SKM-1 (cell line): ENCODE data around the gene MS4A4E.
"Not testable (repeated sequence)": the region's sequence is repeated elsewhere in the genome, so short reads cannot be mapped to it uniquely, and the experiment has no call there.

Source experiments
- DNase-seq: peaks from one replicate; lab custom pipeline; 2025; ENCODE audit not compliant: unreplicated experiment; lab: John Stamatoyannopoulos, UW

MS4A4E gene

GRCh38 chr11:60242740-60243239 is at the start of gene MS4A4E:
Gene MS4A4E (minus strand): TSS chr11:60243137. CDS start chr11:60230055, 13,082 bp downstream.
- DNase-seq, result peak; percentile 57

DNA sequence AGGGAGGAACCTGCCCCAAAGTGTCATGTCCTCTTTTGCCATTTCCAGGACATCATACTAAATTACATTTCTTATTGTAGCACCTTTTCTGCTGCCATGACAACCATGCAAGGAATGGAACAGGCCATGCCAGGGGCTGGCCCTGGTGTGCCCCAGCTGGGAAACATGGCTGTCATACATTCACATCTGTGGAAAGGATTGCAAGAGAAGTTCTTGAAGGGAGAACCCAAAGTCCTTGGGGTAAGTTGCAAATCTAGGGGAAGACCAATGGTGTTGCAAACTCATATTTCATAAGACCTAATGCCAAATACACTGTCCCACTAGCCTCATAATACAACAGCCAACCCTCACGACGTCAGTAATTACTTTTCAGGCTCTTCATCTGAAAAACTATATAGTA is 49.2 kb upstream of the MS4A4E start:
- no peak for DNase-seq

DNA sequence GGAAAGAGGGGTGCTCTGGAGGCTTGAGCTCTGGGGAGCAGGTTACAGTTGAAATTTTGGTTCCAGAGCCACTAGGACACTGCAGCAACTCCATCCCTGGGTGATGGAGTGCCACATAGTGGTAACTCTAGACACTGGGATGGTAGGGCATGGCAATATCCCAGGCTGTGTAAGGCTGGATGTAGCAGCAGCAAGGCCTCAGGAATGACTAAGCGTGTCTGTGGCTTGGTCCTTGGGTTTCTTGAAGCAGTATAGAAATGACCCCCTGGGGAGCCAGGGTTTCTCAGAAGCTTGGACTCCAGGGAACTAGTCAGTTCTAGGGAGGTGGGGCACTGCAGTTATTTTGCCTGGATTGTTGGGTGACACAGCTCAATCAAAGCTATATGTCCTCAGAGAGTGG is 45.6 kb upstream of the MS4A4E start:
- no peak for DNase-seq

DNA sequence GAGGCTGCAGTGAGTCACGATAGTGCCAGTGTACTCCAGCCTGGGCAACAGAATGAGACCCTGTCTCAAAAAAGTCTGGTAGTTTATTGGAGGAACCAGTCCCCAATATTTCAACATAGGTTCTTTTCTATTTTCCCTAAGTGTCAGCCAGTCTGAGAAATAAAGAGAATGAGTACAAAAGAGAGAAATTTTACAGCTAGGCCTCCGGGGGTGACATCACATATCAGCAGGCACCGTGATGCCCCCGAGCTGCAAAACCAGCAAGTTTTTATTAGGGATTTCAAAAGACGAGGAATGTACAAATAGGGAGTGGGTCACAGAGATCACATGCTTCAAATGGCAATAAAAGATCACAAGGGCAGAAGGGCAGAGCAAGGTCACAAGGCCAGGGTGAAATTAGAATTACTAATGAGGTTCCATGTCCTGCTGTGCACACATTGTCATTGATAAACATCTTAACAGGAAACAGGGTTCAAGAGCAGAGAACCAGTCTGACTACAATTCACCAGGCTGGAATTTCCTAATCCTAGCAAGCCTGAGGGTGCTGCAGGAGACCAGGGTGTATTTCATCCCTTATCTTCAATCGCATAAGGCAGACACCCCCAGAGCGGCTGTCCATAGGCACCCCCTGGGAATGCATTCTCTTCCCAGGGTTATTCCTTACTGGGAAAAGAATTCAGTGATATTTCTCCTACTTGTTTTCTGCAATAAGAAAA is 42.6 kb upstream of the MS4A4E start:
- not testable (repeated sequence) for DNase-seq

DNA sequence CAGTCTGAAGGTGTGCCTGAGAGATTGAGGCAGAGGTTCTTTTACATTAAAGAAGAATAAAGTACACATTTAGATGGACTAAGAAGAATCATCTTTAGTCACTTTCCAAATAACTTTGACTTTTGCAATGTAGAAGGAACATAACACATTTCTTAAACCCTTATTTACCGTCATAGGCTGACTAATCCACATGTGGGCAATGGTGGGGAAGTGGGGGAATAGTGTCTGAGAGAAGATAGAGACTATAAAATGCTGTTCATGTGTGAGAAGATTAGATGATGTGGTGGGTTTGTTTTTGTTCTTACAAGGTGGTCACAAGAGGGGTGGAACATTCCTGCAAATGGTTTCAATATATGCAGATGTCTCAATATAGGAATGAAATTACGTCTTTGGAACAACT is 39.3 kb upstream of the MS4A4E start:
- DNase-seq, result no peak

DNA sequence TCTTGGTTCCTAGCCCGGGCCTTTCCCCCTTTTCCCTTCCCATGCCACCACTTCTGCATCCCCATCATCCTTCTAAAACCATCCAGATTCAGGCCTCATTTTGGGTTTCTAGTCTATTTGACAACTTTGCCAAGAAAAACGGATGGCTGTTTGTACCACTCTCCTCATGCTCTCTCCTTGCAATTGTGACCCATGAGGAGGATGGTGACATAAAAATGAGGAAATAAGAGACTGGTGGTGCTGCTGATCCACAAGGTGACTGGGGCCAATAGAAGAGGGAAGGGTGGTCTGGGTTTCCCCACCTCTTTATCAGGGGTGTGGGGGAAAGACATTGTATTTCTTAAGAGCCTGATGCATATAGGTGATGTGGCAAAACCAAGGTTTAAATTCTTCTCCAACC is 38.5 kb upstream of the MS4A4E start:
- DNase-seq, result no peak

GRCh38 chr11:60280412-60280811 is 37.5 kb upstream of the MS4A4E start, which contains the start of gene MS4A4A:
Gene MS4A4A (plus strand): TSS chr11:60280666. CDS start chr11:60280676, 10 bp downstream.
- DNase-seq, result peak; percentile 43

DNA sequence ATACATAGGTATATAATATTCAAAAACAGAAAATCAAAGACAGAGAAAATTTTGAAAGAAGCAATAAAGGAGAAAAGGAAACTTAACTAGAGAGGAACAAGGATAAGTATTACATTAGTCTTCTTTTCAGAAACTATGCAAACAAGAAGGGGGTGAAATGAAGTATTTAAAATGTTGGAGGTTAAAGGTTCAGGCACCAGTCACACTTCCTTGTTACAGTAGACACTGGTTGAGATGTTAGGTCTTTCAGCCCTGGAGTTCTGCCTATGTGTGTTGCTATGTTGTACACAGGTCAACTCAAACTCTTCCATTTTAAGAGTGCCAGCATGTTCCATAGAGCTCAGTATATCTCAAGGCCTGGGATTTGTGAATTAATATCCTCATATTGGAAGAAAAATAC is 31.5 kb upstream of the MS4A4E start:
- DNase-seq, result no peak

DNA sequence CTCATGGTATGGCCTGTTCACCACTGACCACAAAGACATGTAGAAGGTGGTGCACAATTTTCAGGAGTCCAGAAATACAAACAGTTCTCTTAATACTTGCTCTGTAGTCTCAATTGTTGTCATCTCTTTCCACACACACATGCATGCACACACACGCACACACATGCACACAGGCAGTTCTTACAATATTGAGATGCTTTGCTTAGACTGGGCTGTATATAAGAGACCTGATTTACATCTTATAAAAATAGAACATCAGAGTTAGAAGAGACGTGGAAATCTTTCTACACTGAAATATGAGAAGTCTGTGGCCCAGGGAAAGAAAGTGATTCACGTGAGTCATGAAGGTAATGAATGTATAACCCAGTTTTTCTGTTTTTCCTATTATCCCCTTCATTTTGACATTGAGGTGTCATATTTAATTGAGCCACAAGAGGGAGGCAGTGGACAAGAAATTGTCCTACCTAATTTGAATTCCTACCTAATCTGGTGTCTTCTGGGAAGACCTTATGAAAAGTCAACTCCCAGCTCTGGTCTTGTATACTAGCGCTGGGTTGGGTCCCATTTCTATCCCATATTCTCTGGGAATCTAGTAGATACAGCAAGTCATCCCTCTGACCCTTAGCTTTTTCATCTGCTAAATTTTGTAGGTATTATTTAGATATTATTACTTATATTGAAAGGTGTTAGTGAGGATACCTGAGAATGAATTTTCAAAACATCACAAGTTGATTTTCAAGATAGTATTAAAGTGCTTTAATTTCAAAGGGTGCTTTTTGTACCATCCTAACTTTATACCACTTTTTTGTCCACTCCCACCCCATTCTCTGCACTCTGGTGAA is 22.7 kb upstream of the MS4A4E start:
- DNase-seq, result peak; percentile 35

- no peak for DNase-seq
These were observed 21.7 kb upstream of the MS4A4E start for GRCh38 chr11:60264644-60265043.

DNA sequence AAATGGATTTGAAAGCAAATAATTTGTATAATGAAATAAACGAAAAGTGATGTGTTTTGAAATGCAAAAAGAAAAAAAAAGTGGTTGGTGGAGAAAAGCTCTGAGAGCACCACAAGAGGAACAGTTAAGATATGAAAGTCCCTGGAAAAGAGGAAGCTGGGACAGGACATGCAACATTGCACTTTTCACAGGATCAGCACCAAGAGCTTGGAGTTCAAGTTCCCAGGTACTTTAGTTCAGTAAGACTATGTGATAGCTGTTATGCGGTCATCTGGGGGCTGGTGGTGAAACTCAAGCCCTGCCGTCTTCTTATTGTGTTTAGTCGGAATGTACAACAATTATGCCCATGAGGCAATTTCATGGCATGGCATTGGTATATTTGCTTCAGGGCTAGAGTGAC is 20.5 kb upstream of the MS4A4E start:
- peak; percentile 25 for DNase-seq

GRCh38 chr11:60261014-60261413 is 18.1 kb upstream of the MS4A4E start:
- no peak for DNase-seq

DNA sequence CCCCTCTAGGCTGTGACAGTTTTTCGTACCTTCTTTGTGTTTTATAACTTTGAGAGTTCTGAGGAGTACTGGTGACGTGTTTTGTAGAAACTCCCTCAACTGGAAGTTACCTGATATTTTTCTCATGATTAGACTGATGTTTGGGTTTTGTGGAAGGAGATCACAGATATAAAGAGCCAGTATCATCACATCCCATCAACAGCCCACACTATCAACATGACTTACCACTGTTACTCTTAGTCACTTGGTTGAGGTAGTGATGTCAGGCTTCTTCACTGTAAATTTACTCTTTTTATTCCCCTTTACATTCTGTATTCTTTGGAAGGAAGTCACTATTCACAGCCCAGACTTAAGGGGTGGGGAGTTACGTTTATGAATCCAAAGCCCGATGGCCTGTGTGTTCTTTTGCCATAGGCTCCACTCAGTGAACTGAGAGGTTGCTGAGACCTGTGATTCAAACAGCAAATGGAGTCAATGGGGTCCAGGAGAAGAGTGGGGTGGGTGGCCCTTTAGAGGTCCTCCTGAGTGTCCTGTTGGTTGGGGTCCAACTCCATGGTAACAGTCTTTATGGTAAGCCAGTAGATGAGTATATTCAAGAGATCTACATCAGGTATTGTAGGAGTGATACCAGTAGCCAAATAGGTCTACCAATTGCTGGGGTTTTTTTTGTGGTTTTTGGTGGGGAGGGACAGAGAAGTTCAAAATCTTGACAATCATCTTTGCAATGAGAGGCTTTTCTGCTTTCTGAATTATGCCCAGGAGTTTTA is 15.2 kb upstream of the MS4A4E start:
- DNase-seq, result no peak

DNA sequence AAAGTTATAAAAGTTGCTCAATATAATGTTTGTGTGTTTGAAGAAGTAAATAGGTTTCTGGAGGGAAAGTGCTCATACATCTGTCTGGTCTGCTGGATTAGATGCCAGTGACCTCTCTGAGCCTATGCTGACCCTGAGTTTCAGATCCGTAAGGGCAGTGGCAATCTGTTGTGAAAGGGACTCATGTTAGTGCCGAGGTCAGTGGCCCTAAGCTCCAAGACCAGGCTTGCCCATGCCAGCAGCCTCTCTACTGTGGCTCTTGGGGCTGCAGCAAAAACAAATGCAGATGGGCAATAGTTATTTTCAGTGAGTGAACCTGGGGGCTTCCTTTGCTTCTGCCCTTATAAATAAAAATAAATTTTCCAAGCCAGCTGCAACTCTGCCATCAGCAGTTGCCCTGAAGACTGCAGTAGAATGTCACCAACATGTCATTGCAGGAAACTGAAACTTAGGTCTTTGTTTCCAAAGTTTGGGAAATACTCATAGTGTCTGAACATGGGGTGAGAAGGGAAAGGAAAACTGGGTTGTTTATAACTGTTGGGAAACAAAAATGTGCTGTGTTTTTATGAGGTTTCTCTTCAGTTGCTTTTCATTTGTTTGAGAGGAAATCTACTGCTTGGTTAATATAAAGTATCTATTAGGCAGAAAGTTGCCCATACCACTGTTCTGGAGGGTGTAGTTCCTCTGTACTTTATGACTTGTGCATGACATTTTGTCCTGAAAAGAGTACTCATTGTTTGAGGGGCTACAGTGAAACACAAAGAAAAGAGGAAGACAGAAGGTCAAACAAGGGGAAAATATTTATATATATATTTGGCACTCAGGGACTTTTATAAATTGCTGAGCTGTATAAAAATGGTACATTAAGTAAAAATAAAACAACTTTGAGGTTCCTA is 9.5 kb upstream of the MS4A4E start:
- DNase-seq, result no peak

DNA sequence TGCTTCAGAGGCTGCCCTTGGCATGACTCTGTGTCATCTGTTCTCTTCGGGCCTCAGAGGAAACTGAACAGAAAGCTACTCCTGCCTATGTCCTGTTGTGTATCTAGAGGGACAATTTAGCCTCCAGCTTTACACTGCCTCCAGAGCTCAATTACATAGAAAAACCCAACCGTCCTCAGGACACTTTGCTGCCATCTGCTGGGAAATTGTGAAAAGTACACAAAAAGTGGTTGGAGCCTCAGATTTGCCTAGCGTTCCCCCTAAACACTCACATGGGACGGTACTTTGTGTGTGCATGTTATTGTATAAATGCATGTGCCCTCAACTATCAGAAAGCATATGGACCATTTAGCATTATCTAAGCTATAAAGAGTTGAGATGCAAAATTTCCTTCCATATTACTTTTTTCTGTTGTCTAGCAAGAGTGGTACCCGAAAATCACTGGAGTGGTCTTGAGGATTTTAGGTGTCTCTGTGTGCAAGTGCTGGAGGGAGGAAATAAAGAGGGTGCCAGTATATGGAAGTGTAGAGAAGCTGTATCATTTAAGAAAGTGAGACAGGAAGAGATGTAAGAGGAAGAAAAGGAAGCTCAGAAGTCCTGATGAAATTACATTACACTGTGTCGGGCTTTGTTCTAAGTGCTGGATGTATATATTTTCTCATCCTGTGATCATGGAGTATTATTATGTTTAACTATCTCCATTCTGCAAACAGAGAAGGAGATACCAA is 8.7 kb upstream of the MS4A4E start:
- no peak for DNase-seq

DNA sequence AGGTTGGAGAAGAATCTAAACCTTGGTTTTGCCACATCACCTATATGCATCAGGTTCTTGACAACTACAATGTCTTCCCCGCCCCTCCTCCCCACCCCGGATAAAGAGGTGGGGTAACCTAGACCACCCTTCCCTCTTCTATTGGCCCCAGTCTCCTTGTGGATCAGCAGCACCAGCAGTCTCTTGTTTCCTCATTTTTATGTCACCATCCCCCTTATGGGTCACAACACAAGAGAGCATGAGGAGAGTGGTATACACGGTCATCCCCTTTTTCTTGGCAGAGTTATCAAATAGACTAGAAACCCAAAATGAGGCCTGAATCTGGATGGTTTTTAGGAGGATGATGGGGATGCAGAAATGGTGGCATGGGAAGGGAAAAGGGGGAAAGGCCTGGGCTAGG is 1.2 kb downstream of the MS4A4E start:
- DNase-seq, result no peak

GRCh38 chr11:60240662-60241061 is 2.3 kb downstream of the MS4A4E start:
- DNase-seq, result no peak

DNA sequence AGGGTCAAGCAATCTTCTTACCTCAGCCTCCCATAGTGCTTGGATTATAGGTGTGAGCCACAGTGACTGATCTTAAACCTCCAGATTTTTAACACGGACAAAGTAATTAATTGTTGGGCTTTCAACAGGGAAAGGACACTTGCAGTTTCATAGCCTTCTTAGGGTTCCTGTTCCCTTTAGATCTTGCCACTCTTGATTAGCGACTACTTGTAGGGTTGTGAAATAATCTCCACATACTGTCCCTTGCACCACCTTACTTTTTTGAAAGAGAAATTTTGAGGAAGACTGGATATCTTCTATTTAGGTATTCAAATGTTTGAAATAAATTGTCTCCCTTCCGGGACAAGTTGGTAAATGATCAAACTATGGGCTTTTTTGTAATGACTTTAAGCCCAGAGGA is 7.6 kb downstream of the MS4A4E start:
- peak; percentile 40 for DNase-seq

DNA sequence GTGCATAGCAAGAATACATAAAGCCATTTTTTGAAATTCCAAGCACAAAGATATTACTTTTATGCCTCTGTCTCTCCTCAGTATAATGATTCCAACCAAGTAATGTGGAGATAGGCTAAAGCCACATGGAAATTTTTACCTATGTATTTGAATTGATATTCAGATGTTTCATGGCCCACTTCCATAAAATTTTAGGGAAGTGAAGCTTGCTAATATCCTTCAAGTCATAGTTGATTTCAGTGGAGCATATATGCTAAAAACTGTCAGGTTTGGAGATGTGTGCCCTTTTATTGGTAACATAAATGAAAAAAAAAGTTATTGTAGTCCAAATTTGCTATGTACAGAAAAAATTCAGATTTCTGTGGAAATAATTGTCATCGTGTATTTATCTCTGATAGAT is 12.3 kb downstream of the MS4A4E start:
- no peak for DNase-seq

DNA sequence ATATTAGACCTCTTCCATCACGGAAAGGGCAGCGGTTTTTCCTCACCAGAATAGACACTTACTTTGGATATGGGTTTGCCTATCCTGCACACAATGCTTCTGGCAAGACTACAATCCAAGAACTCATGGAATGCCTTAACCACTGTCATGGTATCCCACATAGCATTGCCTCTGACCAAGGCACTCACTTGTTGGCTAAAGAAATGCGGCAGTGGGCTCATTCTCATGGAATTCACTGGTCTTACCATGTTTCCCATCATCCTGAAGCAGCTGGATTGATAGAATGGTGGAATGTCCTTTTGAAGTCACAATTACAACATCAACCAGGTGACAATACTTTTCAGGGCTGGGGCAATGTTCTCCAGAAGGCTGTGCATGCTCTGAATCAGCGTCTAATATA is 20.8 kb downstream of the MS4A4E start:
- no peak for DNase-seq
